H1 (cell line): ENCODE results near the gene ATE1. TPM values are rescaled to one million over a fixed set of nuclear protein-coding genes. Genes with fewer than 3 reads are reported as not detected.

ENCODE experiments used
- CTCF ChIA-PET: fragments of 300-600 bp; sonication (Branson Sonifier 250); formaldehyde crosslinking; loops from one replicate; lab custom pipeline; 2021; ENCODE audit not compliant: partially characterized antibody; lab: Charles Lee
- POLR2A ChIA-PET: fragments of 300-600 bp; sonication (Branson Sonifier 250); formaldehyde crosslinking; loops from one replicate; lab custom pipeline; 2021; ENCODE audit warnings: inconsistent platforms; ENCODE audit not compliant: partially characterized antibody; lab: Charles Lee
- DNase-seq, 2 experiments: peaks; one replicate each; pipeline versions ENCODE4 v3.0.0 to v3.0.0-alpha.2; 2010 to 2022; ENCODE audit warnings: low spot score in 2 of 2, low read depth in 1 of 2, mixed read lengths in 1 of 2
- FAIRE-seq: peaks from 2 replicates; lab custom pipeline; 2011; peaks lifted over from hg19 to GRCh38; lab: Jason Lieb, UNC
- H2AFZ ChIP-seq: 2 replicates; pipeline ENCODE4 v1.8.1; 2012; ENCODE audit warnings: low read length, inconsistent platforms
- H2AK5ac ChIP-seq: 2 replicates; pipeline ENCODE4 v1.6.1; 2013; ENCODE audit warnings: low read depth, low read length
- H2BK120ac ChIP-seq: replicated peaks from 2 replicates; pipeline ENCODE3; 2013; ENCODE audit warnings: low read depth, low read length, inconsistent platforms
- H2BK12ac ChIP-seq: 2 replicates; pipeline ENCODE4 v1.6.1; 2013; ENCODE audit warnings: low read depth, low read length
- H2BK15ac ChIP-seq: 2 replicates; pipeline ENCODE4 v1.6.1; 2013; ENCODE audit warnings: low read length
- H2BK20ac ChIP-seq: 2 replicates; pipeline ENCODE4 v1.6.1; 2013; ENCODE audit warnings: low read length
- H2BK5ac ChIP-seq: 2 replicates; pipeline ENCODE4 v1.6.1; 2013; ENCODE audit warnings: low read depth, low read length
- H3K14ac ChIP-seq: 2 replicates; pipeline ENCODE4 v1.6.1; 2013; ENCODE audit warnings: inconsistent platforms; ENCODE audit not compliant: insufficient read length
- H3K18ac ChIP-seq: 2 replicates; pipeline ENCODE4 v1.6.1; 2013; ENCODE audit warnings: low read length; ENCODE audit errors: extremely low read depth
- H3K23ac ChIP-seq: 2 replicates; pipeline ENCODE4 v1.6.1; 2013; ENCODE audit warnings: inconsistent platforms; ENCODE audit not compliant: insufficient read length
- H3K23me2 ChIP-seq: 2 replicates; pipeline ENCODE4 v1.6.1; 2013; ENCODE audit warnings: low read depth, low read length
- H3K27ac ChIP-seq: 2 replicates; pipeline ENCODE4 v1.6.1; 2011; ENCODE audit warnings: low read depth, low read length, inconsistent platforms
- H3K27me3 ChIP-seq, 4 experiments: replicated peaks in 1 of 4; 1 replicate in 1 of 4; 2 replicates in 3 of 4; pipeline versions ENCODE4 v1.6.1 to v1.8.1; 2011 to 2013; ENCODE audit warnings: low read length in 3 of 4, mild to moderate bottlenecking in 3 of 4, inconsistent platforms in 2 of 4, mixed read lengths in 2 of 4, moderate library complexity in 1 of 4; ENCODE audit not compliant: control insufficient read depth in 3 of 4, insufficient read depth in 3 of 4; ENCODE audit errors: extremely low read depth in 1 of 4
- H3K36me3 ChIP-seq, 4 experiments: 2 replicates each; pipeline versions ENCODE4 v1.6.1 to v1.8.1; 2011 to 2013; ENCODE audit warnings: mild to moderate bottlenecking in 4 of 4, low read length in 3 of 4, moderate library complexity in 2 of 4, control low read depth in 1 of 4, inconsistent platforms in 1 of 4; ENCODE audit not compliant: insufficient read depth in 4 of 4, control insufficient read depth in 2 of 4
- H3K4ac ChIP-seq: replicated peaks from 2 replicates; pipeline ENCODE3; 2013; ENCODE audit warnings: low read length, low read depth, mixed read lengths, inconsistent platforms; ENCODE audit not compliant: insufficient read length
- H3K4me1 ChIP-seq, 4 experiments: replicated peaks in 1 of 4; 1 replicate in 1 of 4; 2 replicates in 3 of 4; pipeline versions ENCODE4 v1.6.1 to v1.8.1; 2011 to 2013; ENCODE audit warnings: low read length in 3 of 4, inconsistent platforms in 2 of 4, mixed read lengths in 1 of 4; ENCODE audit not compliant: insufficient read depth in 4 of 4, control insufficient read depth in 3 of 4
- H3K4me2 ChIP-seq, 2 experiments: 2 replicates each; pipeline versions ENCODE4 v1.6.1 to v1.8.1; 2011 to 2013; ENCODE audit warnings: low read depth in 2 of 2, low read length in 2 of 2, control low read depth in 1 of 2, inconsistent platforms in 1 of 2, mild to moderate bottlenecking in 1 of 2; ENCODE audit not compliant: insufficient read depth in 1 of 2
- H3K4me3 ChIP-seq, 4 experiments: fragments of 200-600, 300-600 bp in 1 of 4; sonication (generic), shearing (Covaris generic), sonication (Bioruptor Twin) in 1 of 4; 2 replicates each; pipeline versions ENCODE4 v1.5.1 to v1.8.1; 2011 to 2016; ENCODE audit warnings: low read length in 4 of 4, low read depth in 3 of 4, control low read depth in 2 of 4, inconsistent platforms in 2 of 4, mild to moderate bottlenecking in 2 of 4, mixed read lengths in 1 of 4, moderate library complexity in 1 of 4; ENCODE audit not compliant: insufficient read depth in 2 of 4; ENCODE audit errors: extremely low read depth in 1 of 4
- H3K56ac ChIP-seq: replicated peaks from 2 replicates; pipeline ENCODE3; 2013; ENCODE audit warnings: low read depth, mild to moderate bottlenecking, mixed read lengths, low read length, inconsistent platforms; ENCODE audit not compliant: insufficient read length
- H3K79me1 ChIP-seq: 2 replicates; pipeline ENCODE4 v1.6.1; 2013; ENCODE audit warnings: low read depth, low read length, control low read depth
- H3K79me2 ChIP-seq, 2 experiments: 2 replicates each; pipeline versions ENCODE4 v1.6.1 to v1.8.1; 2012 to 2013; ENCODE audit warnings: low read length in 2 of 2, mild to moderate bottlenecking in 2 of 2, inconsistent platforms in 1 of 2; ENCODE audit not compliant: insufficient read depth in 2 of 2, control insufficient read depth in 1 of 2
- H3K9ac ChIP-seq, 4 experiments: replicated peaks in 1 of 4; 1 replicate in 1 of 4; 2 replicates in 3 of 4; pipeline versions ENCODE4 v1.6.1 to v1.8.1; 2011 to 2013; ENCODE audit warnings: low read depth in 3 of 4, low read length in 3 of 4, control low read depth in 2 of 4, mild to moderate bottlenecking in 2 of 4, moderate library complexity in 2 of 4, inconsistent platforms in 1 of 4; ENCODE audit errors: extremely low read depth in 1 of 4
- H3K9me3 ChIP-seq, 2 experiments: 2 replicates each; pipeline versions ENCODE4 v1.6.1 to v1.8.1; 2012 to 2013; ENCODE audit warnings: mild to moderate bottlenecking in 2 of 2, moderate library complexity in 2 of 2, control low read depth in 1 of 2, inconsistent platforms in 1 of 2, low read depth in 1 of 2, low read length in 1 of 2, mixed read lengths in 1 of 2; ENCODE audit not compliant: insufficient read depth in 2 of 2
- H4K20me1 ChIP-seq, 2 experiments: replicated peaks in 1 of 2; 2 replicates each; pipeline versions ENCODE3 to v1.8.1; 2011 to 2013; ENCODE audit warnings: inconsistent platforms in 2 of 2, low read length in 2 of 2, mild to moderate bottlenecking in 1 of 2; ENCODE audit not compliant: insufficient read depth in 2 of 2, control insufficient read depth in 1 of 2
- H4K5ac ChIP-seq: 2 replicates; pipeline ENCODE4 v1.6.1; 2013; ENCODE audit warnings: low read length, low read depth, mixed read lengths, inconsistent platforms; ENCODE audit not compliant: insufficient read length
- H4K8ac ChIP-seq: 2 replicates; pipeline ENCODE4 v1.8.0; 2013; ENCODE audit warnings: mild to moderate bottlenecking, moderate library complexity, low read length, inconsistent platforms; ENCODE audit not compliant: insufficient read depth; ENCODE audit errors: extremely low read depth
- H4K91ac ChIP-seq: replicated peaks from 2 replicates; pipeline ENCODE3; 2013; ENCODE audit warnings: low read length, mixed read lengths, inconsistent platforms; ENCODE audit not compliant: insufficient read length
- E2F6 ChIP-seq: IDR thresholded peaks from 2 replicates; pipeline ENCODE4 v1.6.1; 2012; ENCODE audit warnings: inconsistent platforms
- EZH2 ChIP-seq: fragments of 200-600 bp; sonication (generic); IDR thresholded peaks from 2 replicates; pipeline ENCODE4 v1.7.1; 2012; ENCODE audit warnings: low read depth, mild to moderate bottlenecking, moderate library complexity, low read length, inconsistent platforms; ENCODE audit not compliant: severe bottlenecking
- GTF2F1 ChIP-seq: IDR thresholded peaks from 2 replicates; pipeline ENCODE4 v1.6.1; 2012; ENCODE audit warnings: low read depth, low read length, improper control_type of control experiment, borderline replicate concordance
- JUN ChIP-seq: IDR thresholded peaks from 2 replicates; pipeline ENCODE4 v1.6.1; 2011; ENCODE audit warnings: low read depth, mild to moderate bottlenecking, improper control_type of control experiment, low read length
- POLR2AphosphoS5 ChIP-seq: IDR thresholded peaks from 2 replicates; pipeline ENCODE4 v1.6.1; 2011; ENCODE audit warnings: low read depth, low read length
- RBBP5 ChIP-seq: IDR thresholded peaks from 2 replicates; pipeline ENCODE4 v1.7.1; 2012; ENCODE audit warnings: low read depth, mild to moderate bottlenecking, inconsistent platforms, low read length, moderate library complexity, borderline replicate concordance
- RXRA ChIP-seq: IDR thresholded peaks from 2 replicates; pipeline ENCODE4 v1.6.1; 2011; ENCODE audit warnings: low read depth, mild to moderate bottlenecking, low read length, moderate library complexity; ENCODE audit not compliant: insufficient read depth
- SIN3A ChIP-seq, 2 experiments: IDR thresholded peaks in 1 of 2; conservative IDR thresholded peaks in 1 of 2; 2 replicates each; pipeline ENCODE4 v1.6.1; 2011 to 2012; ENCODE audit warnings: low read length in 2 of 2, improper control_type of control experiment in 1 of 2, low read depth in 1 of 2, mild to moderate bottlenecking in 1 of 2
- USF2 ChIP-seq: IDR thresholded peaks from 2 replicates; pipeline ENCODE4 v1.6.1; 2011; ENCODE audit warnings: low read length, improper control_type of control experiment
- ZNF274 ChIP-seq: IDR thresholded peaks from 2 replicates; pipeline ENCODE4 v1.7.0; 2012; ENCODE audit warnings: low read length, borderline replicate concordance; ENCODE audit errors: extremely low read depth
- WGBS, 2 experiments: shearing (Covaris generic) in 1 of 2; methylation state at CpG; one replicate each; pipeline versions ENCODE4 v1.1.6 to v1.1.7; 2013 to 2015; ENCODE audit warnings: low lambda C conversion rate in 2 of 2, mixed read lengths in 2 of 2, inconsistent platforms in 1 of 2, low coverage in 1 of 2, missing lambda C conversion rate in 1 of 2; ENCODE audit not compliant: insufficient replicate concordance in 2 of 2, insufficient coverage in 1 of 2, insufficient read length in 1 of 2; ENCODE audit errors: extremely low coverage in 1 of 2, missing lambda C conversion rate in 1 of 2; 5-methylcytosine and 5-hydroxymethylcytosine counted together
- polyA plus RNA-seq, 7 experiments: library from polyadenylated mRNA; depleted of rRNA in 3 of 7; stranded (reverse) in 5 of 7; unstranded in 2 of 7; fragments of >200 nt in 5 of 7; fragments of 200-250 nt in 2 of 7; gene quantifications; 1 replicate in 5 of 7; 2 replicates in 1 of 7; 4 replicates in 1 of 7; pipeline versions ENCODE4 v1.2.1 to v1.2.3, GENCODE V29; 2011 to 2013; ENCODE audit warnings: missing spikeins in 2 of 7, mixed read lengths in 2 of 7
- total RNA-seq: library from RNA; stranded (reverse); fragmentation: NEBNext Ultra II Directional; extraction: Animal tissue kit (Norgen Biotek cat#: 25700); gene quantifications from 2 replicates; pipeline ENCODE4 v1.2.1, GENCODE V29; 2021

ATE1 gene
- total and polyA plus RNA-seq, 2 of the 8 experiments (the other 6 are each of a cell fraction or from before 2014, with no cell fraction given) = 8.8 to 26.9 TPM

DNA sequence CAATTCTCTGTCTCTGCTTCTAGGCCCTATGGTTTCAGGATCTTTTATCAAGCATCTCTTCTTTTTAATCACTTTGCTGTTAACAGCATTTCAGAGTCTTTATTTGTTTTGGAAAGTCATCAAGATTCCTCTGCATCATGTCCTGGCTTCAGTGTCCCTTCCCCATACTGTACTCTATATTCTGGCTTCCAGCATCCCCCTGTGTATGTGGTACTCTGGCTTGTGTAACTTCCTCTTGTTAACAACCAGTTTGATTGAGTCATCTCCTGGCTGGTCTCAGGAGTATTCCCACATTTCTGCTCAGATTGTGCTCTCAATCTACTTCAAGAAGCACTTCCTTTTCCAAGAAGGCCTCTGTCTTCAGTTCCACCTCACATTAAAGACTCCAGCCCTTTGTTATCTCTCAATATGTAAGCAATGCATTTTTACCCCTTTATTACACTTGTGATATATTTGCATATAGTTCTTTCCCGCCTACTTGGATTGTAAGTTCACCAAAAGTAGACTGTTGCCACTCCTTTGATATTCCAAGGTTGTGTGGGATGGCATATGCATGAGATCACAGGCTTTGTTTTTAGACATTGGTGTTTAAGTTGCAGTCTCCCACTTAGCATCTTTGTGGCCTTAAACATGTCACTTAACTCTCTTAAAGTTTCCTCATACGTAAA lies 15.1 kb upstream of the ATE1 start:
- no peak overlapping the region for H3K14ac ChIP-seq
- no peak overlapping the region for H2BK12ac ChIP-seq
- no peak overlapping the region for H3K4me3 ChIP-seq
- no peak overlapping the region for H3K56ac ChIP-seq
- H2AK5ac ChIP-seq = no peak overlapping the region
- no peak overlapping the region for H4K91ac ChIP-seq
- no peaks in the 10 kb centered on the region for H3K9me3 ChIP-seq
- no peak overlapping the region for H2BK15ac ChIP-seq
- no peak overlapping the region for H2AFZ ChIP-seq
- H4K5ac ChIP-seq = no peak overlapping the region
- H3K18ac ChIP-seq = no peak overlapping the region
- WGBS, 2 experiments = 64% methylated on average over 2 of the region's 2 CpGs; no CpG with 5 or more reads in 1 of the 2 experiments
- DNase-seq (no peak), FAIRE-seq (no peak)
- H2BK120ac ChIP-seq = no peak overlapping the region
- ChIA-PET CTCF (no interaction called here), POLR2A (no interaction called here)
- no peak overlapping the region for H2BK5ac ChIP-seq
- H3K4ac ChIP-seq = no peak overlapping the region
- H3K4me2 ChIP-seq = no peak overlapping the region
- H3K36me3 ChIP-seq = no peaks in the 10 kb centered on the region
- no peak overlapping the region for H2BK20ac ChIP-seq
- H3K79me2 ChIP-seq = no peaks in the 10 kb centered on the region
- H3K23me2 ChIP-seq = no peaks in the 10 kb centered on the region
- no peak overlapping the region for H3K23ac ChIP-seq
- H3K79me1 ChIP-seq = no peaks in the 10 kb centered on the region
- H3K27ac ChIP-seq = no peak overlapping the region
- no peak overlapping the region for H3K9ac ChIP-seq
- H3K4me1 ChIP-seq = no peaks in the 10 kb centered on the region
- no peaks in the 10 kb centered on the region for H3K27me3 ChIP-seq
- H4K8ac ChIP-seq = no peak overlapping the region
- no peaks in the 10 kb centered on the region for H4K20me1 ChIP-seq
- TF ChIP-seq JUN (no peak), E2F6 (no peak), RXRA (no peak), EZH2 (no peak), RBBP5 (no peak), ZNF274 (no peak), POLR2AphosphoS5 (no peak), SIN3A (conservative IDR thresholded peaks at IDR 0.05 in 1 of 2, IDR thresholded peaks at IDR 0.05 in 1 of 2; ENCODE audit: low read depth in 1 of 2, low read length in 2 of 2) (no peak), GTF2F1 (no peak), USF2 (no peak)
